T-cell (primary cell): ENCODE results near the gene EFHD2. TPM values are rescaled to one million over a fixed set of nuclear protein-coding genes. Genes with fewer than 3 reads are reported as not detected.

ENCODE experiments used
- ATAC-seq, 4 experiments: fragments of 200-7000 bp in 3 of 4; fragments of 150-1000 bp in 1 of 4; cut with Tn5 transposase; replicated peaks in 1 of 4; 1 replicate in 3 of 4; 2 replicates in 1 of 4; pipeline ENCODE4 v1.10.0; 2021; ENCODE audit warnings: moderate library complexity in 3 of 4, mild to moderate bottlenecking in 2 of 4, moderate number of reproducible peaks in 1 of 4
- CTCF ChIA-PET, 2 donors: fragments of 300-600 bp; sonication (Branson Sonifier 250); formaldehyde crosslinking; loops; one replicate each; lab custom pipeline; 2022; ENCODE audit warnings: antibody characterized with exemption in 2 of 2; lab: Charles Lee
- POLR2A ChIA-PET, 2 donors: fragments of 300-600 bp; sonication (Branson Sonifier 250); formaldehyde crosslinking; loops; one replicate each; lab custom pipeline; 2022; ENCODE audit warnings: antibody characterized with exemption in 2 of 2; lab: Charles Lee
- DNase-seq, 35 experiments: peaks; one replicate each; pipeline versions ENCODE4 v3.0.0 to v3.0.0-alpha.2; 2013 to 2023
- H3K27ac ChIP-seq: one replicate; pipeline ENCODE4 v1.5.1; 2013; ENCODE audit warnings: low read length
- H3K27me3 ChIP-seq, 2 experiments: replicated peaks in 1 of 2; 1 replicate in 1 of 2; 2 replicates in 1 of 2; pipeline versions ENCODE4 v1.6.1 to v1.7.0; 2013; ENCODE audit warnings: low read length in 1 of 2, mixed read lengths in 1 of 2; ENCODE audit not compliant: control insufficient read depth in 2 of 2, insufficient read depth in 2 of 2; ENCODE audit errors: extremely low read depth in 1 of 2
- H3K36me3 ChIP-seq, 2 donors: 1 replicate in 1 of 2; 2 replicates in 1 of 2; pipeline versions ENCODE4 v1.6.1 to v1.7.0; 2013; ENCODE audit warnings: low read length in 1 of 2; ENCODE audit not compliant: control insufficient read depth in 2 of 2, insufficient read depth in 1 of 2; ENCODE audit errors: extremely low read depth in 1 of 2
- H3K4me1 ChIP-seq, 2 experiments: 1 replicate in 1 of 2; 2 replicates in 1 of 2; pipeline versions ENCODE4 v1.6.1 to v1.7.0; 2013; ENCODE audit warnings: low read length in 2 of 2, mixed read lengths in 1 of 2; ENCODE audit not compliant: insufficient read depth in 2 of 2, control insufficient read depth in 1 of 2; ENCODE audit errors: extremely low read depth in 1 of 2
- H3K4me3 ChIP-seq, 2 donors: 1 replicate in 1 of 2; 2 replicates in 1 of 2; pipeline versions ENCODE4 v1.5.1 to v1.7.0; 2013; ENCODE audit warnings: mild to moderate bottlenecking in 2 of 2, low read length in 1 of 2, moderate library complexity in 1 of 2; ENCODE audit not compliant: control insufficient read depth in 1 of 2; ENCODE audit errors: extremely low read depth in 1 of 2
- H3K9me3 ChIP-seq: 2 replicates; pipeline ENCODE4 v1.7.0; 2013
- H3K27ac Mint-ChIP-seq, 2 donors: one replicate each; pipeline ENCODE4 v1.8.0; 2020 to 2021; ENCODE audit warnings: mild to moderate bottlenecking in 2 of 2, mixed read lengths in 2 of 2
- H3K27me3 Mint-ChIP-seq, 2 donors: one replicate each; pipeline ENCODE4 v1.8.0; 2021 to 2022; ENCODE audit warnings: mixed read lengths in 2 of 2
- H3K36me3 Mint-ChIP-seq: one replicate; pipeline ENCODE4 v1.8.0; 2021; ENCODE audit warnings: mixed read lengths
- H3K4me1 Mint-ChIP-seq, 3 donors: one replicate each; pipeline ENCODE4 v1.8.0; 2020 to 2022; ENCODE audit warnings: mixed read lengths in 3 of 3, mild to moderate bottlenecking in 1 of 3
- H3K4me3 Mint-ChIP-seq, 3 donors: one replicate each; pipeline ENCODE4 v1.8.0; 2020 to 2022; ENCODE audit warnings: mild to moderate bottlenecking in 3 of 3, mixed read lengths in 3 of 3, moderate library complexity in 3 of 3
- H3K9me3 Mint-ChIP-seq, 3 donors: one replicate each; pipeline ENCODE4 v1.8.0; 2020 to 2022; ENCODE audit warnings: mixed read lengths in 3 of 3
- WGBS: methylation state at CpG from one replicate; pipeline ENCODE4 v1.1.5; 2013; ENCODE audit warnings: missing lambda C conversion rate; ENCODE audit not compliant: insufficient coverage; 5-methylcytosine and 5-hydroxymethylcytosine counted together
- total RNA-seq, 35 experiments: library from RNA in 6 of 35; stranded (reverse) in 6 of 35; fragments of 120-200 nt in 1 of 35; gene quantifications; one replicate each; pipeline versions ENCODE4 v1.2.1 to v1.2.4 and lab custom pipeline; 2013 to 2026

The EFHD2 gene
- total RNA-seq, 5 donors from 2014 or later (not counting 1 experiment from before 2014, with no cell fraction given), result 49.1 to 125 (median 63.6) TPM

GRCh38 chr1:15445390-15446122 lies 35.9 kb downstream of the EFHD2 start:
- H3K27ac ChIP-seq, result no peak overlapping the region
- ChIA-PET CTCF (no interaction called here), POLR2A (no interaction called here)
- Mint-ChIP-seq H3K27me3 (peaks cover 7 to 17% of the 10 kb centered on the region in 2 donors), H3K9me3 (no peaks in the 10 kb centered on the region), H3K36me3 (no peaks in the 10 kb centered on the region), H3K4me3 (no peak overlapping the region), H3K4me1 (peaks cover 0 to 8% (median 5%) of the 10 kb centered on the region in 3 donors), H3K27ac (no peak overlapping the region)
- no peaks in the 10 kb centered on the region for H3K9me3 ChIP-seq
- DNase-seq, result no peak
- ATAC-seq, result no peak
- peaks cover 0 to 40% of the 10 kb centered on the region in 2 experiments for H3K27me3 ChIP-seq
- H3K4me1 ChIP-seq, result peaks cover 0 to 6% of the 10 kb centered on the region in 2 experiments
- WGBS, result 77% methylated on average over 11 of the region's 14 CpGs
- no peaks in the 10 kb centered on the region for H3K36me3 ChIP-seq
- no peak overlapping the region for H3K4me3 ChIP-seq

GRCh38 chr1:15446212-15446611 lies 36.5 kb downstream of the EFHD2 start:
- POLR2A ChIA-PET, result no interaction called here
- Mint-ChIP-seq H3K27ac (no peak overlapping the region), H3K36me3 (no peaks in the 10 kb centered on the region), H3K4me3 (no peak overlapping the region), H3K4me1 (peaks cover 0 to 8% (median 5%) of the 10 kb centered on the region in 3 donors), H3K27me3 (peaks cover 7 to 17% of the 10 kb centered on the region in 2 donors), H3K9me3 (no peaks in the 10 kb centered on the region)
- H3K9me3 ChIP-seq, result no peaks in the 10 kb centered on the region
- H3K4me1 ChIP-seq, result peaks cover 0 to 6% of the 10 kb centered on the region in 2 experiments
- 96% methylated on average over 4 of the region's 4 CpGs for WGBS
- DNase-seq, result no peak
- H3K27me3 ChIP-seq, result peaks cover 0 to 40% of the 10 kb centered on the region in 2 experiments
- no peak overlapping the region for H3K27ac ChIP-seq
- H3K4me3 ChIP-seq, result no peak overlapping the region
- no peak for ATAC-seq
- CTCF ChIA-PET, result no interaction called here
- H3K36me3 ChIP-seq, result no peaks in the 10 kb centered on the region

- no peak for DNase-seq
- H3K27me3 ChIP-seq, result peaks cover 0 to 44% of the 10 kb centered on the region in 2 experiments
- Mint-ChIP-seq H3K36me3 (no peaks in the 10 kb centered on the region), H3K4me1 (peaks cover 0 to 8% (median 5%) of the 10 kb centered on the region in 3 donors), H3K9me3 (no peaks in the 10 kb centered on the region), H3K27me3 (peaks cover 7 to 17% of the 10 kb centered on the region in 2 donors), H3K27ac (no peak overlapping the region), H3K4me3 (no peak overlapping the region)
- ChIA-PET POLR2A (interaction anchor here in 1 of 2 donors (0.6 kb wide), 1 partner anchor 10 kb away, joined by 3 read pairs; no protein-coding TSS in a partner anchor), CTCF (no interaction called here)
- no peak for ATAC-seq
- H3K27ac ChIP-seq, result no peak overlapping the region
- H3K4me3 ChIP-seq, result no peak overlapping the region
- no peaks in the 10 kb centered on the region for H3K36me3 ChIP-seq
- H3K9me3 ChIP-seq, result no peaks in the 10 kb centered on the region
- H3K4me1 ChIP-seq, result peaks cover 0 to 6% of the 10 kb centered on the region in 2 experiments
- WGBS, result 96% methylated on average over 2 of the region's 3 CpGs
These were observed 39.3 kb downstream of the EFHD2 start for GRCh38 chr1:15448877-15449462.

GRCh38 chr1:15449567-15449966 lies 39.9 kb downstream of the EFHD2 start:
- H3K4me3 Mint-ChIP-seq, result no peak overlapping the region
- no peaks in the 10 kb centered on the region for H3K9me3 Mint-ChIP-seq
- no peak overlapping the region for H3K4me3 ChIP-seq
- no peak overlapping the region for H3K27ac Mint-ChIP-seq
- ATAC-seq (no peak), DNase-seq (no peak)
- H3K36me3 ChIP-seq, result no peaks in the 10 kb centered on the region
- ChIA-PET CTCF (no interaction called here), POLR2A (no interaction called here)
- 45% methylated on average over 3 of the region's 3 CpGs for WGBS
- peaks cover 0 to 41% of the 10 kb centered on the region in 2 experiments for H3K27me3 ChIP-seq
- H3K27me3 Mint-ChIP-seq, result peaks cover 7 to 17% of the 10 kb centered on the region in 2 donors
- H3K9me3 ChIP-seq, result no peaks in the 10 kb centered on the region
- H3K27ac ChIP-seq, result no peak overlapping the region
- H3K36me3 Mint-ChIP-seq, result no peaks in the 10 kb centered on the region
- H3K4me1 ChIP-seq, result peaks cover 0 to 6% of the 10 kb centered on the region in 2 experiments
- H3K4me1 Mint-ChIP-seq, result peaks cover 0 to 8% (median 5%) of the 10 kb centered on the region in 3 donors

- no peak overlapping the region for H3K27ac Mint-ChIP-seq
- WGBS, result 83% methylated on average over 3 of the region's 6 CpGs
- CTCF ChIA-PET, result no interaction called here
- DNase-seq (no peak), ATAC-seq (no peak)
- H3K9me3 Mint-ChIP-seq, result no peaks in the 10 kb centered on the region
- no peaks in the 10 kb centered on the region for H3K36me3 ChIP-seq
- H3K9me3 ChIP-seq, result no peaks in the 10 kb centered on the region
- H3K4me3 Mint-ChIP-seq, result no peak overlapping the region
- H3K4me1 ChIP-seq, result no peaks in the 10 kb centered on the region
- POLR2A ChIA-PET, result no interaction called here
- no peak overlapping the region for H3K27ac ChIP-seq
- H3K4me1 Mint-ChIP-seq, result peaks cover 0 to under 1% (median 0%) of the 10 kb centered on the region in 3 donors
- H3K36me3 Mint-ChIP-seq, result no peaks in the 10 kb centered on the region
- no peak overlapping the region for H3K4me3 ChIP-seq
- H3K27me3 ChIP-seq, result peaks cover 0 to 32% of the 10 kb centered on the region in 2 experiments
- peaks cover 9 to 18% of the 10 kb centered on the region in 2 donors for H3K27me3 Mint-ChIP-seq
These were observed 41.5 kb downstream of the EFHD2 start for GRCh38 chr1:15451014-15451722.

GRCh38 chr1:15452216-15452615 lies 42.5 kb downstream of the EFHD2 start:
- Mint-ChIP-seq H3K27me3 (peaks cover 16 to 24% of the 10 kb centered on the region in 2 donors), H3K27ac (no peak overlapping the region), H3K36me3 (no peaks in the 10 kb centered on the region), H3K9me3 (no peaks in the 10 kb centered on the region), H3K4me3 (no peak overlapping the region), H3K4me1 (no peaks in the 10 kb centered on the region)
- Histone ChIP-seq H3K27ac (no peak overlapping the region), H3K4me1 (no peaks in the 10 kb centered on the region), H3K36me3 (no peaks in the 10 kb centered on the region), H3K9me3 (no peaks in the 10 kb centered on the region), H3K4me3 (no peak overlapping the region), H3K27me3 (peaks cover 0 to 25% of the 10 kb centered on the region in 2 experiments)
- ATAC-seq, result no peak
- no peak for DNase-seq
- no CpG with 5 or more reads among the region's 1 CpG for WGBS
- ChIA-PET POLR2A (no interaction called here), CTCF (no interaction called here)
